HepG2 (cell line): Measurements from ENCODE around the gene KLF7. TPM values are rescaled to one million over a fixed set of nuclear protein-coding genes. Genes with fewer than 3 reads are reported as not detected.

Experiments used
- ATAC-seq: fragments of 200-7000 bp; cut with Tn5 transposase; 3 replicates; pipeline ENCODE4 v1.9.1; 2020; ENCODE audit warnings: mild to moderate bottlenecking, moderate library complexity
- BruUV-seq: library from RNA; stranded (reverse); fragments of 400-500 nt; replicated peaks from 2 replicates; lab custom pipeline; 2021; lab: Mats Ljungman, UMichigan
- CTCF ChIA-PET: fragments of 300-600 bp; formaldehyde crosslinking; extraction: SDS; loops from one replicate; lab custom pipeline; 2021; ENCODE audit warnings: low total read pairs, inconsistent platforms, low intra/inter-chr PET ratio; lab: Yijun Ruan, JAX
- POLR2A ChIA-PET: fragments of 350-600 bp; sonication (Branson Sonifier 250); formaldehyde crosslinking; loops from one replicate; lab custom pipeline; 2020; ENCODE audit warnings: antibody characterized with exemption, inconsistent platforms; lab: Yijun Ruan, JAX
- DNase-seq: peaks from one replicate; pipeline ENCODE4 v3.0.0-alpha.2; 2015; ENCODE audit warnings: low spot score
- FAIRE-seq: peaks from 3 replicates; lab custom pipeline; 2011; peaks lifted over from hg19 to GRCh38; lab: Jason Lieb, UNC
- H2AFZ ChIP-seq: one replicate; pipeline ENCODE4 v1.6.1; 2011; ENCODE audit warnings: low read length, inconsistent platforms
- H3K27ac ChIP-seq: fragments of 300-600 bp; 3 replicates; pipeline ENCODE4 v1.8.0; 2011; ENCODE audit warnings: mixed run types, mild to moderate bottlenecking, mixed read lengths, low read length, inconsistent platforms; ENCODE audit not compliant: insufficient read depth; ENCODE audit errors: extremely low read length
- H3K27me3 ChIP-seq, 2 experiments: fragments of 200-600 bp in 1 of 2; 2 replicates in 1 of 2; 3 replicates in 1 of 2; pipeline versions ENCODE4 v1.6.0 to v1.8.0; 2011; ENCODE audit warnings: low read length in 2 of 2, mild to moderate bottlenecking in 2 of 2, moderate library complexity in 2 of 2, inconsistent platforms in 1 of 2; ENCODE audit not compliant: insufficient read depth in 2 of 2, control insufficient read depth in 1 of 2
- H3K36me3 ChIP-seq, 2 experiments: fragments of 200-600 bp in 1 of 2; replicated peaks in 1 of 2; 2 replicates in 1 of 2; 3 replicates in 1 of 2; pipeline versions ENCODE4 v1.5.1 to v1.8.0; 2011; ENCODE audit warnings: low read length in 2 of 2, inconsistent platforms in 1 of 2; ENCODE audit not compliant: insufficient read depth in 2 of 2, control insufficient read depth in 1 of 2
- H3K4me1 ChIP-seq: 2 replicates; pipeline ENCODE4 v1.5.1; 2012; ENCODE audit warnings: low read length, inconsistent platforms; ENCODE audit not compliant: insufficient read depth
- H3K4me2 ChIP-seq: 2 replicates; pipeline ENCODE4 v1.6.0; 2011; ENCODE audit warnings: low read depth, low read length, inconsistent platforms
- H3K4me3 ChIP-seq, 3 experiments: fragments of 200-600 bp in 1 of 3; sonication (generic), shearing (Covaris generic) in 1 of 3; replicated peaks in 1 of 3; 2 replicates each; pipeline ENCODE4 v1.5.1; 2011 to 2016; ENCODE audit warnings: low read length in 3 of 3, inconsistent platforms in 2 of 3, low read depth in 2 of 3, mild to moderate bottlenecking in 2 of 3, control low read depth in 1 of 3, mixed read lengths in 1 of 3; ENCODE audit not compliant: insufficient read depth in 1 of 3
- H3K79me2 ChIP-seq: one replicate; pipeline ENCODE4 v1.6.1; 2011; ENCODE audit warnings: low read length, inconsistent platforms; ENCODE audit not compliant: insufficient read depth
- H3K9ac ChIP-seq: 2 replicates; pipeline ENCODE4 v1.6.0; 2011; ENCODE audit warnings: mild to moderate bottlenecking, low read depth, low read length, inconsistent platforms; ENCODE audit not compliant: insufficient read depth
- H3K9me3 ChIP-seq: 2 replicates; pipeline ENCODE4 v1.5.1; 2012; ENCODE audit warnings: mild to moderate bottlenecking, low read length
- H4K20me1 ChIP-seq: 2 replicates; pipeline ENCODE4 v1.6.0; 2011; ENCODE audit warnings: inconsistent platforms, mild to moderate bottlenecking, low read length, moderate library complexity; ENCODE audit not compliant: insufficient read depth
- AKAP8 ChIP-seq: sonication (generic); formaldehyde crosslinking; IDR thresholded peaks from 2 replicates; pipeline ENCODE4 v1.5.1; 2020; ENCODE audit warnings: mild to moderate bottlenecking, missing genetic modification reagents
- BRD4 ChIP-seq: sonication (generic); formaldehyde crosslinking; IDR thresholded peaks from 2 replicates; pipeline ENCODE4 v1.4.0; 2020; ENCODE audit warnings: missing genetic modification reagents
- CCDC6 ChIP-seq: sonication (generic); formaldehyde crosslinking; IDR thresholded peaks from 2 replicates; pipeline ENCODE4 v1.8.1; 2022; ENCODE audit warnings: mild to moderate bottlenecking, missing genetic modification reagents, moderate library complexity
- GATA4 ChIP-seq: sonication (generic); IDR thresholded peaks from 2 replicates; pipeline ENCODE4 v1.6.1; 2016; ENCODE audit warnings: antibody characterized with exemption, low read depth, borderline replicate concordance
- GMEB2 ChIP-seq: IDR thresholded peaks from 2 replicates; pipeline ENCODE4 v1.6.1; 2016; ENCODE audit warnings: missing biosample characterization, missing genetic modification reagents, low read depth
- HIVEP1 ChIP-seq: sonication (generic); formaldehyde crosslinking; IDR thresholded peaks from 2 replicates; pipeline ENCODE4 v1.4.0; 2020; ENCODE audit warnings: mild to moderate bottlenecking, missing genetic modification reagents
- MLX ChIP-seq: IDR thresholded peaks from 2 replicates; pipeline ENCODE4 v1.6.1; 2016
- NFKB2 ChIP-seq: sonication (generic); formaldehyde crosslinking; IDR thresholded peaks from 2 replicates; pipeline ENCODE4 v1.4.0; 2020; ENCODE audit warnings: missing genetic modification reagents, borderline replicate concordance
- NR2F6 ChIP-seq, 2 experiments: IDR thresholded peaks; 2 replicates each; pipeline ENCODE4 v1.6.1; 2016; ENCODE audit warnings: antibody characterized with exemption in 1 of 2, mild to moderate bottlenecking in 1 of 2
- RORA ChIP-seq: sonication (generic); formaldehyde crosslinking; IDR thresholded peaks from 2 replicates; pipeline ENCODE4 v1.5.0; 2020; ENCODE audit warnings: mild to moderate bottlenecking, missing genetic modification reagents, moderate library complexity
- SP2 ChIP-seq: sonication (generic); formaldehyde crosslinking; IDR thresholded peaks from 2 replicates; pipeline ENCODE4 v1.5.1; 2020; ENCODE audit warnings: mild to moderate bottlenecking, missing genetic modification reagents
- TRIM24 ChIP-seq: sonication (generic); formaldehyde crosslinking; IDR thresholded peaks from 2 replicates; pipeline ENCODE4 v1.8.0; 2022; ENCODE audit warnings: mild to moderate bottlenecking, missing genetic modification reagents
- ZFP82 ChIP-seq: sonication (generic); formaldehyde crosslinking; IDR thresholded peaks from 2 replicates; pipeline ENCODE4 v1.5.1; 2020; ENCODE audit warnings: mild to moderate bottlenecking, missing genetic modification reagents, borderline replicate concordance
- ZNF12 ChIP-seq: sonication (generic); formaldehyde crosslinking; IDR thresholded peaks from 2 replicates; pipeline ENCODE4 v1.5.0; 2020; ENCODE audit warnings: missing genetic modification reagents
- ZNF724P ChIP-seq: sonication (generic); formaldehyde crosslinking; IDR thresholded peaks from 2 replicates; pipeline ENCODE4 v1.8.0; 2022; ENCODE audit warnings: missing genetic modification reagents, borderline replicate concordance
- ZNF83 ChIP-seq: sonication (generic); formaldehyde crosslinking; IDR thresholded peaks from 2 replicates; pipeline ENCODE4 v1.4.0; 2020; ENCODE audit warnings: missing genetic modification reagents, mild to moderate bottlenecking, borderline replicate concordance
- WGBS: methylation state at CpG from one replicate; pipeline ENCODE4 v1.1.6; 2017; ENCODE audit warnings: low lambda C conversion rate; 5-methylcytosine and 5-hydroxymethylcytosine counted together
- in situ Hi-C: cut with HindIII; loops from 2 replicates; pipeline ENCODE4 v1.10.0; 2017; ENCODE audit warnings: low pct_unique_long_range_greater_than_20kb; ENCODE audit not compliant: extremely low pct_ligation_motif_present
- intact Hi-C: fragments of 100-400 bp; cut with micrococcal nuclease; formaldehyde crosslinking; loops from one replicate; pipeline ENCODE4 v1.10.0; 2022; ENCODE audit not compliant: unreplicated experiment
- polyA plus RNA-seq, 8 experiments: library from polyadenylated mRNA; depleted of rRNA in 3 of 8; stranded (reverse) in 7 of 8; unstranded in 1 of 8; fragments of >200 nt; fragmentation: Illumina TruSeq in 4 of 8; extraction: Trizol in 4 of 8; gene quantifications; 2 replicates each; pipeline versions ENCODE4 v1.2.1 to v1.2.3, GENCODE V29; 2011 to 2016; ENCODE audit warnings: low read depth in 4 of 8, missing spikeins in 1 of 8, mixed read lengths in 1 of 8; ENCODE audit not compliant: insufficient read depth in 1 of 8
- total RNA-seq, 5 experiments: library from RNA; depleted of rRNA; stranded (reverse); fragments of >200 nt; fragmentation: Illumina TruSeq; extraction: Trizol; gene quantifications; 2 replicates each; pipeline ENCODE4 v1.2.3, GENCODE V29; 2016; ENCODE audit warnings: low read depth in 1 of 5
- TF ChIP-seq, protein P1 (sequence below): sonication (generic); formaldehyde crosslinking; IDR thresholded peaks from 2 replicates; pipeline ENCODE4 v1.4.0; 2020; ENCODE audit warnings: missing genetic modification reagents, borderline replicate concordance

Gene KLF7
- total and polyA plus RNA-seq, 2 of the 13 experiments (the other 11 are each of a cell fraction or from before 2014, with no cell fraction given), result 2.6 to 5.4 TPM

GRCh38 chr2:207088839-207089238 is 76.9 kb downstream of the KLF7 start:
- no peaks in the 10 kb centered on the region for H3K9me3 ChIP-seq
- DNase-seq, result no peak
- H3K36me3 ChIP-seq, result peaks cover 0 to 5% of the 10 kb centered on the region in 2 experiments; a peak in 2 of 5 replicates
- H3K4me1 ChIP-seq, result no peaks in the 10 kb centered on the region
- in situ Hi-C loops, result no loop called here
- H4K20me1 ChIP-seq, result no peaks in the 10 kb centered on the region
- FAIRE-seq, result no peak
- H3K27ac ChIP-seq, result no peak overlapping the region
- TF ChIP-seq GATA4, result no peak
- TF ChIP-seq TRIM24 (CRISPR knock-in tag), result no peak
- TF ChIP-seq ZFP82, result no peak
- TF ChIP-seq, protein P1, sequence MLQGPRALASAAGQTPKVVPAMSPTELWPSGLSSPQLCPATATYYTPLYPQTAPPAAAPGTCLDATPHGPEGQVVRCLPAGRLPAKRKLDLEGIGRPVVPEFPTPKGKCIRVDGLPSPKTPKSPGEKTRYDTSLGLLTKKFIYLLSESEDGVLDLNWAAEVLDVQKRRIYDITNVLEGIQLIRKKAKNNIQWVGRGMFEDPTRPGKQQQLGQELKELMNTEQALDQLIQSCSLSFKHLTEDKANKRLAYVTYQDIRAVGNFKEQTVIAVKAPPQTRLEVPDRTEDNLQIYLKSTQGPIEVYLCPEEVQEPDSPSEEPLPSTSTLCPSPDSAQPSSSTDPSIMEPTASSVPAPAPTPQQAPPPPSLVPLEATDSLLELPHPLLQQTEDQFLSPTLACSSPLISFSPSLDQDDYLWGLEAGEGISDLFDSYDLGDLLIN (CRISPR knock-in tag), result no peak
- no peak for TF ChIP-seq HIVEP1 (CRISPR knock-in tag)
- TF ChIP-seq MLX (CRISPR knock-in tag), result no peak
- no peak for TF ChIP-seq RORA (CRISPR knock-in tag)
- TF ChIP-seq ZNF83 (CRISPR knock-in tag), result no peak
- TF ChIP-seq BRD4 (CRISPR knock-in tag), result no peak
- TF ChIP-seq NR2F6 (IDR thresholded peaks at IDR 0.05), result no peak
- no peak for TF ChIP-seq NR2F6 (CRISPR knock-in tag; IDR thresholded peaks at IDR 0.05)
- TF ChIP-seq GMEB2 (CRISPR knock-in tag), result no peak
- no peak for TF ChIP-seq NFKB2
- TF ChIP-seq CCDC6 (CRISPR knock-in tag), result no peak
- no peak for TF ChIP-seq SP2 (CRISPR knock-in tag)
- no peak for TF ChIP-seq AKAP8 (CRISPR knock-in tag)
- TF ChIP-seq ZNF12 (CRISPR knock-in tag), result no peak
- no peak for TF ChIP-seq ZNF724P
- intact Hi-C loops, result no loop called here
- no peak for ATAC-seq
- H3K4me3 ChIP-seq, result no peak overlapping the region
- POLR2A ChIA-PET, result no interaction called here
- 93% methylated on average over 3 of the region's 3 CpGs for WGBS
- H2AFZ ChIP-seq, result no peak overlapping the region
- CTCF ChIA-PET, result no interaction called here
- H3K27me3 ChIP-seq, result no peaks in the 10 kb centered on the region
- H3K79me2 ChIP-seq, result no peaks in the 10 kb centered on the region
- H3K9ac ChIP-seq, result no peak overlapping the region
- H3K4me2 ChIP-seq, result no peak overlapping the region
- BruUV-seq, result no TSS peak
